Pericardium fibroblast (primary cell): ENCODE results near the gene CEP97. TPM values are rescaled to one million over a fixed set of nuclear protein-coding genes. Genes with fewer than 3 reads are reported as not detected.

Source experiments
- total RNA-seq: library from RNA; depleted of rRNA; stranded (reverse); fragments of >200 nt; gene quantifications from 2 replicates; pipeline ENCODE4 v1.2.3, GENCODE V29; 2015

Gene CEP97, protein sequence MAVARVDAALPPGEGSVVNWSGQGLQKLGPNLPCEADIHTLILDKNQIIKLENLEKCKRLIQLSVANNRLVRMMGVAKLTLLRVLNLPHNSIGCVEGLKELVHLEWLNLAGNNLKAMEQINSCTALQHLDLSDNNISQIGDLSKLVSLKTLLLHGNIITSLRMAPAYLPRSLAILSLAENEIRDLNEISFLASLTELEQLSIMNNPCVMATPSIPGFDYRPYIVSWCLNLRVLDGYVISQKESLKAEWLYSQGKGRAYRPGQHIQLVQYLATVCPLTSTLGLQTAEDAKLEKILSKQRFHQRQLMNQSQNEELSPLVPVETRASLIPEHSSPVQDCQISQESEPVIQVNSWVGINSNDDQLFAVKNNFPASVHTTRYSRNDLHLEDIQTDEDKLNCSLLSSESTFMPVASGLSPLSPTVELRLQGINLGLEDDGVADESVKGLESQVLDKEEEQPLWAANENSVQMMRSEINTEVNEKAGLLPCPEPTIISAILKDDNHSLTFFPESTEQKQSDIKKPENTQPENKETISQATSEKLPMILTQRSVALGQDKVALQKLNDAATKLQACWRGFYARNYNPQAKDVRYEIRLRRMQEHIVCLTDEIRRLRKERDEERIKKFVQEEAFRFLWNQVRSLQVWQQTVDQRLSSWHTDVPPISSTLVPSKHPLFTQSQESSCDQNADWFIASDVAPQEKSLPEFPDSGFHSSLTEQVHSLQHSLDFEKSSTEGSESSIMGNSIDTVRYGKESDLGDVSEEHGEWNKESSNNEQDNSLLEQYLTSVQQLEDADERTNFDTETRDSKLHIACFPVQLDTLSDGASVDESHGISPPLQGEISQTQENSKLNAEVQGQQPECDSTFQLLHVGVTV
- 3.4 and 4.3 TPM in 2 replicates for total RNA-seq

DNA sequence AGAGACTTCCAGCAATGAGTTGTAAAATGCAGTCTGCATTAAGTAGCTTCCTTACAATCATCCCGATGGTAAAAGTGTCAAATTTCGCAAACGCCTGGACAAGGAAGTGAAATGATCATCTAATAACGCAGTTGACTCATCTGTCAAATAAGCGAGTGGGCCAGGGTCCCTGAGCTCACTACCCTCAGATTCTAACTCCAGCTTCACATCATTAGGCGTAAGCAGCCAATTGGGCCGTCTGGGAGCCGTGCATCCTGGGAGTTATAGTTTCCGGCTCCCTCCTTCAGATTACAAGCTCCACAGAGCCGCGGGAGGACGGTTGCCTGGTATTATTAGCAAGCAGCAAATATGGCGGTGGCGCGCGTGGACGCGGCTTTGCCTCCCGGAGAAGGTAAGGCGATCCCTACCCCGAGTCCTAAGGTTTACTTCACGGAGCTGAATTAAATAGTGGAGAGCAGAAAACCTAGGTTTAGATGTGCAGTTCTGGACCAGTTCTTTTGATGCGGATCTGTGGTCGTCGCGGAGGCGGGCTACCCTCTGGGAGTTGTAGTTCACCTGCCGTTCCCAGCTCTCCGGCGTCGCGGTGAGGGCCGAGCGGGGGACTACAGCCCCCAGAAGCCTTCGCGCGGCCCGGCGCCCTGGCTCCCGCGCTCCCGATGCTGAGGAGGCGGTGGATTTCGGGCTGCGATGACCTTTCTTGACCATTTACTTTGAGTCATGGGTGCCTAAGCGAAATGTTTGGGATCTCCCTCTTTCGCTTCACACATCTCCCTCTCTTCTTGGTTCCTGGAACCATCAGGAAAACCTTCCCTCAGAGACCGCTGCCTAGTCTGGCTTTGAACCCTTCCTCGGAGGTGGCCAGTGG lies at the start of gene CEP97:
Gene CEP97, plus strand, starts transcription at position 286 of the 865 bp plus-strand sequence. Its CDS starts 63 bp downstream, at position 349.

GRCh38 chr3:101676765-101677435 lies 47.5 kb upstream of the CEP97 start, which contains the start of gene ZBTB11:
Gene ZBTB11 (minus strand): TSS chr3:101677132. CDS start chr3:101676914, 218 bp downstream.

DNA sequence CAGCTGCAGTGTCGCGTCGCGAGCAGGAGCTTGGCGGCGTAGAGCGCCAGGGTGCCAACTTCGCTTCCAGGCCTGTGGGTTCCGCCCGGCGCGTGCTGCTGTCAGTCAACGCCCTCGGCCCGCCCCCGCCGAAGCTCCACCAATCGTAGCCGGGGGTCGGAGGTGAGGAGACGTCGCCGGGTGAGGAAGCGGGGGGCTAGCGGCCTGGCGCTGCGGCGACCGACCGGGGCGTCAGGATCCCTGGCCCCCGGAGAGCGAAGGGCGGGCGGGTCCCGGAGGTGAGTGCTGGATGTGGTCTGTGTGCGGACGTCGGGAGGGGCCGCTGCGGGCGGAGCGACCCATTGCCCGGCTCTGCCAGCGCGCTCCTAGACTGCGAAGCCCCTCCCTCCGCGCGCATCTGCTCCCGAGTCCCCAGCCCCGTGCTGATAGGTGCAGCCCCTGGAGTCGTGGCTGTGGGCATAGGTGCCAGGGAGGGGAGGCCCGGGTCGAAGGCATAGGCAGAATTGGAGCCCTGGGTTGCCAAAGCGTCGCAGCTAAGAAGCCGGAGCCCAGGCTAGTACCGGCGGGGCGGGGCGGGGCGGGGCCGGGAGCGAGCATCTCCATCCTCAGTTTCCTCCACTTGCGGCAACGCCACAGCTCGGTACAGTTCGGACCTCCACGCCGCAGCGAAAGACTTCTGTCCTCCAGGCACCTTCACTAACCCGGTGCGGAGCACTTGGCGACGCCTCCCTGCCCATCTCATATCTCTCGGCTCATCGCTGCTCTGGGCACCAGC lies 54.8 kb downstream of the CEP97 start, which contains the start of gene NXPE3:
Gene NXPE3, plus strand, starts transcription at position 165 of the 775 bp plus-strand sequence. CDS start 6,386 bp downstream, outside the sequence.

Other genes starting within 250 kb of the CEP97 start
- 2.4 and 4.8 TPM in 2 replicates for gene SENP7, start 211.4 kb upstream of the CEP97 start, total RNA-seq
- 18.8 and 22.6 TPM in 2 replicates for gene TRMT10C, start 162.7 kb upstream of the CEP97 start, total RNA-seq
- gene PCNP, start 150.4 kb upstream of the CEP97 start, total RNA-seq, result 36.4 and 48.8 TPM in 2 replicates
- gene ZBTB11, start 47.5 kb upstream of the CEP97 start, total RNA-seq, result 8.7 and 9.7 TPM in 2 replicates
- 1,646 and 2,131 TPM in 2 replicates for gene RPL24, start 37.9 kb upstream of the CEP97 start, total RNA-seq
- 12.8 and 14.0 TPM in 2 replicates for gene NXPE3, start 54.6 kb downstream of the CEP97 start, total RNA-seq
- 18.4 and 52.0 TPM in 2 replicates for gene NFKBIZ, start 124.9 kb downstream of the CEP97 start, total RNA-seq